Stomach (tissue), 9 donors: ENCODE data around the gene SUSD6. TPM values are rescaled to one million over a fixed set of nuclear protein-coding genes. Genes with fewer than 3 reads are reported as not detected.

Experiments
- DNase-seq, 2 donors: peaks; one replicate each; pipeline versions ENCODE4 v3.0.0 to v3.0.0-alpha.2; 2013 to 2019
- H3K27ac ChIP-seq, 5 donors: fragments of 200-600 bp in 4 of 5; sonication (generic) in 4 of 5; one replicate each; pipeline ENCODE4 v1.5.1; 2013 to 2019; ENCODE audit warnings: mild to moderate bottlenecking in 1 of 5, moderate library complexity in 1 of 5
- H3K27me3 ChIP-seq, 3 donors: fragments of 200-600 bp; sonication (generic); one replicate each; pipeline ENCODE4 v1.5.1; 2017 to 2019; ENCODE audit warnings: mixed run types in 1 of 3
- H3K36me3 ChIP-seq, 4 donors: fragments of 200-600 bp; sonication (generic); 1 replicate in 3 of 4; 2 replicates in 1 of 4; pipeline ENCODE4 v1.5.1; 2016 to 2019
- H3K4me1 ChIP-seq, 4 donors: fragments of 200-600 bp; sonication (generic); one replicate each; pipeline ENCODE4 v1.5.1; 2016 to 2019
- H3K4me3 ChIP-seq, 4 donors: fragments of 200-600 bp; sonication (generic) in 3 of 4; one replicate each; pipeline ENCODE4 v1.5.1; 2016 to 2019; ENCODE audit warnings: mild to moderate bottlenecking in 1 of 4
- H3K9me3 ChIP-seq, 4 donors: fragments of 200-600 bp; sonication (generic); one replicate each; pipeline ENCODE4 v1.5.1; 2016 to 2019
- CTCF ChIP-seq, 7 experiments: fragments of 450-650 bp in 4 of 7; fragments of 200-600 bp in 3 of 7; sonication (generic) in 3 of 7; IDR thresholded peaks; one replicate each; pipeline ENCODE4 v1.5.1; 2016 to 2019; ENCODE audit warnings: antibody characterized with exemption in 7 of 7, control low read depth in 2 of 7, mild to moderate bottlenecking in 1 of 7
- EP300 ChIP-seq: sonication (generic); formaldehyde crosslinking; IDR thresholded peaks from one replicate; pipeline ENCODE4 v1.6.1; 2017; ENCODE audit warnings: antibody characterized with exemption
- POLR2A ChIP-seq, 4 donors: fragments of 450-650 bp; IDR thresholded peaks; one replicate each; pipeline ENCODE4 v1.6.1; 2016; ENCODE audit warnings: antibody characterized with exemption in 4 of 4, control low read depth in 2 of 4, mild to moderate bottlenecking in 1 of 4, moderate library complexity in 1 of 4
- POLR2AphosphoS5 ChIP-seq, 3 donors: sonication (generic); formaldehyde crosslinking; IDR thresholded peaks; one replicate each; pipeline ENCODE4 v1.6.1; 2016; ENCODE audit warnings: antibody characterized with exemption in 3 of 3
- WGBS, 5 donors: extraction: QIAGEN DNeasy Blood & Tissue Kit in 3 of 5; methylation state at CpG; one replicate each; pipeline versions ENCODE4 v1.1.5 to v1.1.7; 2013 to 2018; 5-methylcytosine and 5-hydroxymethylcytosine counted together
- intact Hi-C: fragments of 100-400 bp; cut with DNase I; formaldehyde crosslinking; loops from one replicate; pipeline ENCODE4 v1.15.1; 2023; ENCODE audit warnings: low total_unique reads
- polyA plus RNA-seq, 3 donors: library from polyadenylated mRNA; stranded (reverse); fragments of 200-250 nt; gene quantifications; one replicate each; pipeline ENCODE4 v1.2.3, GENCODE V29; 2013
- total RNA-seq, 5 donors: library from RNA; depleted of rRNA; stranded (reverse); fragments of >200 nt; gene quantifications; one replicate each; pipeline versions ENCODE4 v1.1.0 to v1.2.3, GENCODE V29; 2014 to 2016
- donor health status: healthy with polysubstance abuse.
- donor health status: Bipolar disorder and iron deficiency.
- donor health status: healthy.

SUSD6 gene
- total and polyA plus RNA-seq, 8 donors: 4.9 to 39.0 (median 24.7) TPM

DNA sequence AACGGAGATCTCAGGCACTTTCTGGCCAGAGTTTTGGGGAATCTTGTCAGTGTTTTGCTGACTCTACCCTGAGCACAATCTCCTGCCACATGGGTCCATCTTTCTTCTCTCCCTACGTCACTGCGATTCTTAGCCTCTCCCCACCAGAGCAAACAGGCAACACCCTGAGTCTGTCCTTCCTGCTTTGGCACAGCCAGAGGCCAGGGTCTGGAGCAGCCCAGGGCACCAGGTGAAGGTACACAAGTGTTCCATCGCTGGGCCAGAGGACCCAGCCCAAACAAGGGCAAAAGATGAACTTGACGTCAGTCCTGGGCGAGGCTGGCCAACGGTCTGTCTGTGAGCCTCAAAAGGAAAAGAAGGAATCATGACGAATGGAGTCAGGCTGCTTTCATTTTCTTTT is 24.0 kb upstream of the SUSD6 start:
- TF ChIP-seq POLR2AphosphoS5 (IDR thresholded peaks at IDR 0.05): peak in 1 of 3 donors; percentile 22
- no peak for TF ChIP-seq CTCF (IDR thresholded peaks at IDR 0.05)
- Histone ChIP-seq H3K36me3 (no peaks in the 10 kb centered on the region), H3K9me3 (no peaks in the 10 kb centered on the region), H3K4me3 (no peak overlapping the region), H3K27me3 (no peaks in the 10 kb centered on the region), H3K27ac (peak overlapping the region in 3 of 5 donors; percentile 1 to 48 (median 14)), H3K4me1 (peaks cover 0 to 11% (median under 1%) of the 10 kb centered on the region in 4 donors)
- intact Hi-C loops: no loop called here
- WGBS, 5 donors: 37 to 62% (median 53%) methylated on average over 8 of the region's 8 CpGs
- peak; percentile 54 to 64 for DNase-seq

DNA sequence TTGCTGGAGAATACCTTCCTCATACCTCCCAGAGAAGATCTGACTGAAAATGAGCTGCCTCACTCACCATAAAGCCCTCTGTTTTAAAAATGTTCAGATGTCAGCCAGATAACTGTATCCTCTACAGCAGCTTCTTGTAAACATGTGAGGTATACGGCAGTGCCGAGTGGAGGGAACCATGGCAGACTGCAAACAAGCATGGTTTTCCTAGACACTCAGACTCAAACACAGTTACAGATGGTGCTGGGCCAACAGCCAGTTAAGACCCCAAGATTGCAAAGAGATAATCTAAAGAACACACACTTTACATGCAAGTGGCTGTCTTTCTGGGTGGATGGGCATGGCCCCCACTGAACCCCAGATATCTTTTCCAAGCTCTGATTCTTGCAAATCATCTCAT is 20.1 kb upstream of the SUSD6 start:
- no peak for TF ChIP-seq POLR2AphosphoS5 (IDR thresholded peaks at IDR 0.05)
- TF ChIP-seq CTCF (IDR thresholded peaks at IDR 0.05): no peak
- no peak for TF ChIP-seq POLR2A (IDR thresholded peaks at IDR 0.05)
- TF ChIP-seq EP300: no peak
- no peak overlapping the region for H3K4me3 ChIP-seq
- H3K9me3 ChIP-seq: no peaks in the 10 kb centered on the region
- intact Hi-C loops: no loop called here
- no peaks in the 10 kb centered on the region for H3K27me3 ChIP-seq
- 60 to 83% (median 70%) methylated on average over 1 to 2 of the region's 2 CpGs for WGBS, 5 donors
- DNase-seq: peak in 1 of 2 donors; percentile 21
- H3K36me3 ChIP-seq: no peaks in the 10 kb centered on the region
- no peak overlapping the region for H3K27ac ChIP-seq
- H3K4me1 ChIP-seq: peaks cover 0 to 16% (median 8%) of the 10 kb centered on the region in 4 donors

GRCh38 chr14:69593018-69593677 is 18.2 kb upstream of the SUSD6 start:
- Histone ChIP-seq H3K27me3 (no peaks in the 10 kb centered on the region), H3K4me3 (peak overlapping the region in 2 of 4 donors; percentile 10 to 11), H3K9me3 (no peaks in the 10 kb centered on the region), H3K36me3 (no peaks in the 10 kb centered on the region), H3K27ac (peak overlapping the region in 2 of 5 donors; percentile 49 to 68), H3K4me1 (peaks cover 0 to 16% (median 8%) of the 10 kb centered on the region in 4 donors)
- intact Hi-C loops: no loop called here
- peak in 1 of 2 donors; percentile 90 for DNase-seq
- WGBS, 5 donors: 33 to 49% (median 48%) methylated on average over 6 of the region's 6 CpGs
- TF ChIP-seq EP300: no peak
- no peak for TF ChIP-seq CTCF (IDR thresholded peaks at IDR 0.05)
- no peak for TF ChIP-seq POLR2A (IDR thresholded peaks at IDR 0.05)
- no peak for TF ChIP-seq POLR2AphosphoS5 (IDR thresholded peaks at IDR 0.05)

GRCh38 chr14:69594846-69595245 is 16.6 kb upstream of the SUSD6 start:
- DNase-seq: no peak
- Histone ChIP-seq H3K4me3 (no peak overlapping the region), H3K36me3 (no peaks in the 10 kb centered on the region), H3K9me3 (no peaks in the 10 kb centered on the region), H3K4me1 (peaks cover 0 to 16% (median 8%) of the 10 kb centered on the region in 4 donors), H3K27me3 (no peaks in the 10 kb centered on the region), H3K27ac (no peak overlapping the region)
- intact Hi-C loops: no loop called here
- TF ChIP-seq POLR2A (IDR thresholded peaks at IDR 0.05) (no peak), EP300 (no peak), POLR2AphosphoS5 (IDR thresholded peaks at IDR 0.05) (no peak), CTCF (IDR thresholded peaks at IDR 0.05) (no peak)
- whole genome bisulfite sequencing, 5 donors: 90 to 95% (median 93%) methylated on average over 6 of the region's 6 CpGs
